CD14-positive monocyte (primary cell): Measurements from ENCODE around the gene MGAT5. TPM values are rescaled to one million over a fixed set of nuclear protein-coding genes. Genes with fewer than 3 reads are reported as not detected.

Source experiments
- DNase-seq, 3 donors: peaks; one replicate each; pipeline ENCODE4 v3.0.0-alpha.2; 2011 to 2022
- H2AFZ ChIP-seq: 2 replicates; pipeline ENCODE4 v1.6.0; 2012; ENCODE audit warnings: mild to moderate bottlenecking, low read depth, low read length, inconsistent platforms; ENCODE audit not compliant: insufficient read depth, poor library complexity, severe bottlenecking
- H3K27ac ChIP-seq, 2 donors: 1 replicate in 1 of 2; 2 replicates in 1 of 2; pipeline ENCODE4 v1.5.1; 2012 to 2013; ENCODE audit warnings: low read length in 2 of 2, control low read depth in 1 of 2, inconsistent platforms in 1 of 2, low read depth in 1 of 2, mild to moderate bottlenecking in 1 of 2
- H3K27me3 ChIP-seq, 2 donors: one replicate each; pipeline versions ENCODE4 v1.6.0 to v1.6.1; 2011 to 2013; ENCODE audit warnings: low read length in 2 of 2; ENCODE audit not compliant: control insufficient read depth in 2 of 2, insufficient read depth in 2 of 2
- H3K36me3 ChIP-seq, 2 donors: replicated peaks in 1 of 2; 1 replicate in 1 of 2; 2 replicates in 1 of 2; pipeline versions ENCODE4 v1.5.1 to v1.6.1; 2012 to 2013; ENCODE audit warnings: low read length in 2 of 2, control low read depth in 1 of 2, inconsistent platforms in 1 of 2, mild to moderate bottlenecking in 1 of 2; ENCODE audit not compliant: insufficient read depth in 2 of 2, control insufficient read depth in 1 of 2
- H3K4me1 ChIP-seq, 2 donors: 1 replicate in 1 of 2; 2 replicates in 1 of 2; pipeline versions ENCODE4 v1.5.1 to v1.6.1; 2012 to 2013; ENCODE audit warnings: low read length in 2 of 2, control low read depth in 1 of 2, inconsistent platforms in 1 of 2, mild to moderate bottlenecking in 1 of 2, moderate library complexity in 1 of 2; ENCODE audit not compliant: insufficient read depth in 2 of 2, control insufficient read depth in 1 of 2
- H3K4me2 ChIP-seq: replicated peaks from 2 replicates; pipeline ENCODE3; 2012; ENCODE audit warnings: low read length, moderate library complexity, mild to moderate bottlenecking; ENCODE audit not compliant: poor library complexity, severe bottlenecking; ENCODE audit errors: extremely low read depth
- H3K4me3 ChIP-seq, 3 experiments: fragments of 200-600 bp in 1 of 3; sonication (generic) in 1 of 3; replicated peaks in 1 of 3; 1 replicate in 2 of 3; 2 replicates in 1 of 3; pipeline ENCODE4 v1.5.1; 2011 to 2013; ENCODE audit warnings: low read length in 3 of 3, mild to moderate bottlenecking in 3 of 3, control low read depth in 2 of 3, low read depth in 2 of 3, inconsistent platforms in 1 of 3, moderate library complexity in 1 of 3
- H3K79me2 ChIP-seq: 2 replicates; pipeline ENCODE4 v1.6.0; 2012; ENCODE audit warnings: mild to moderate bottlenecking, control low read depth, inconsistent platforms, low read length, moderate library complexity; ENCODE audit not compliant: insufficient read depth
- H3K9ac ChIP-seq: 2 replicates; pipeline ENCODE4 v1.6.0; 2017; ENCODE audit warnings: low read length, mild to moderate bottlenecking; ENCODE audit not compliant: insufficient read depth, poor library complexity, severe bottlenecking
- H3K9me3 ChIP-seq, 2 donors: replicated peaks in 1 of 2; 1 replicate in 1 of 2; 2 replicates in 1 of 2; pipeline versions ENCODE4 v1.5.1 to v1.6.1; 2012 to 2013; ENCODE audit warnings: low read length in 2 of 2, control low read depth in 1 of 2; ENCODE audit not compliant: control insufficient read depth in 1 of 2, insufficient read depth in 1 of 2
- H4K20me1 ChIP-seq: 2 replicates; pipeline ENCODE4 v1.6.0; 2012; ENCODE audit warnings: mild to moderate bottlenecking, low read length, control low read depth, moderate library complexity; ENCODE audit not compliant: insufficient read depth
- H3K27ac Mint-ChIP-seq, 7 donors: one replicate each; pipeline ENCODE4 v1.8.0; 2020; ENCODE audit warnings: mild to moderate bottlenecking in 7 of 7, mixed read lengths in 7 of 7, moderate library complexity in 6 of 7, inconsistent platforms in 2 of 7
- H3K27me3 Mint-ChIP-seq, 3 donors: one replicate each; pipeline ENCODE4 v1.8.0; 2021 to 2022; ENCODE audit warnings: low read depth in 3 of 3, mild to moderate bottlenecking in 3 of 3, mixed read lengths in 3 of 3, moderate library complexity in 3 of 3, inconsistent platforms in 1 of 3
- H3K36me3 Mint-ChIP-seq, 2 donors: one replicate each; pipeline ENCODE4 v1.8.0; 2020; ENCODE audit warnings: mixed read lengths in 2 of 2, inconsistent platforms in 1 of 2, mild to moderate bottlenecking in 1 of 2
- H3K4me1 Mint-ChIP-seq: one replicate; pipeline ENCODE4 v1.8.0; 2020; ENCODE audit warnings: mild to moderate bottlenecking, mixed read lengths
- H3K4me3 Mint-ChIP-seq, 2 donors: one replicate each; pipeline ENCODE4 v1.8.0; 2020; ENCODE audit warnings: mild to moderate bottlenecking in 2 of 2, mixed read lengths in 2 of 2, moderate library complexity in 1 of 2
- H3K9me3 Mint-ChIP-seq, 7 donors: one replicate each; pipeline ENCODE4 v1.8.0; 2020 to 2022; ENCODE audit warnings: mixed read lengths in 7 of 7, mild to moderate bottlenecking in 6 of 7, moderate library complexity in 6 of 7, inconsistent platforms in 2 of 7
- WGBS: methylation state at CpG from one replicate; pipeline ENCODE4 v1.1.5; 2013; ENCODE audit warnings: missing lambda C conversion rate; ENCODE audit not compliant: insufficient coverage; 5-methylcytosine and 5-hydroxymethylcytosine counted together
- intact Hi-C, 2 donors: fragments of 100-400 bp; cut with micrococcal nuclease; formaldehyde crosslinking; loops; one replicate each; pipeline versions ENCODE4 v1.15.0 to v1.15.1; 2023
- polyA plus RNA-seq, 3 donors: library from polyadenylated mRNA; depleted of rRNA in 1 of 3; unstranded in 2 of 3; stranded (reverse) in 1 of 3; fragments of 300-500 nt in 2 of 3; fragments of >200 nt in 1 of 3; fragmentation: Illumina TruSeq in 2 of 3; gene quantifications; 1 replicate in 2 of 3; 2 replicates in 1 of 3; pipeline ENCODE4 v1.2.3, GENCODE V29; 2012 to 2021
- TF ChIP-seq, protein P1 (sequence below): fragments of 200-600 bp; IDR thresholded peaks from one replicate; pipeline ENCODE4 v1.8.0; 2022; ENCODE audit warnings: antibody characterized with exemption, mild to moderate bottlenecking

MGAT5 gene
- polyA plus RNA-seq, 3 donors: 1.9 to 6.6 (median 2.4) TPM

DNA sequence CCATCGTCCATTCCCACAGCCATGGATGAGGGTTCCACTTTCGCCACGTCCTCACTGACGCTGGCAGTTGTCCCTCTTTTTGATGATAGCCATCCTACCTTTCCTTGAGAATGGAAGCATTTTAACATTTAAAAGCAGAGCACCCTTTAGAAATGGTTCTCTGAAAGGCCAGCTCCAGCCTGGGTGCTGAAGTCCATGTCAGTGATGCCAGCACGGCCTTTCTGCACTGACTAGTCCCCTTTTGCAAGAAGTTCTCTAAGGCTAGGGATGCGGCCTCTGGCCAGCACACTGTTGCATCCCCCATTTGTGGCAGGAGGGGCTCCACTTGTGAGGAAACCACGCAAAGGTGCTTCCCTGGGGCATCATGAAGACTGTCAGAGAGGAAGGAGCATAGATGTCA lies 203.5 kb downstream of the MGAT5 start:
- H3K27ac Mint-ChIP-seq: no peak overlapping the region
- no peak overlapping the region for H3K27ac ChIP-seq
- H3K27me3 Mint-ChIP-seq: peaks cover 0 to 1% (median 1%) of the 10 kb centered on the region in 3 donors
- 92% methylated on average over 7 of the region's 7 CpGs for WGBS
- intact Hi-C loops: no loop called here
- no peaks in the 10 kb centered on the region for H3K4me1 ChIP-seq
- H3K4me2 ChIP-seq: no peak overlapping the region
- H3K36me3 Mint-ChIP-seq: peaks cover 8 to 10% of the 10 kb centered on the region in 2 donors
- H3K9ac ChIP-seq: no peak overlapping the region
- H3K4me3 ChIP-seq: no peak overlapping the region
- H2AFZ ChIP-seq: no peak overlapping the region
- H3K27me3 ChIP-seq: no peaks in the 10 kb centered on the region
- peaks cover 2 to 7% of the 10 kb centered on the region in 2 donors for H3K36me3 ChIP-seq
- no peaks in the 10 kb centered on the region for H3K9me3 Mint-ChIP-seq
- TF ChIP-seq, protein P1, sequence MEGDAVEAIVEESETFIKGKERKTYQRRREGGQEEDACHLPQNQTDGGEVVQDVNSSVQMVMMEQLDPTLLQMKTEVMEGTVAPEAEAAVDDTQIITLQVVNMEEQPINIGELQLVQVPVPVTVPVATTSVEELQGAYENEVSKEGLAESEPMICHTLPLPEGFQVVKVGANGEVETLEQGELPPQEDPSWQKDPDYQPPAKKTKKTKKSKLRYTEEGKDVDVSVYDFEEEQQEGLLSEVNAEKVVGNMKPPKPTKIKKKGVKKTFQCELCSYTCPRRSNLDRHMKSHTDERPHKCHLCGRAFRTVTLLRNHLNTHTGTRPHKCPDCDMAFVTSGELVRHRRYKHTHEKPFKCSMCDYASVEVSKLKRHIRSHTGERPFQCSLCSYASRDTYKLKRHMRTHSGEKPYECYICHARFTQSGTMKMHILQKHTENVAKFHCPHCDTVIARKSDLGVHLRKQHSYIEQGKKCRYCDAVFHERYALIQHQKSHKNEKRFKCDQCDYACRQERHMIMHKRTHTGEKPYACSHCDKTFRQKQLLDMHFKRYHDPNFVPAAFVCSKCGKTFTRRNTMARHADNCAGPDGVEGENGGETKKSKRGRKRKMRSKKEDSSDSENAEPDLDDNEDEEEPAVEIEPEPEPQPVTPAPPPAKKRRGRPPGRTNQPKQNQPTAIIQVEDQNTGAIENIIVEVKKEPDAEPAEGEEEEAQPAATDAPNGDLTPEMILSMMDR: no peak
- no peak overlapping the region for H3K4me3 Mint-ChIP-seq
- H3K4me1 Mint-ChIP-seq: peaks cover 6% of the 10 kb centered on the region
- no peaks in the 10 kb centered on the region for H3K9me3 ChIP-seq
- no peaks in the 10 kb centered on the region for H3K79me2 ChIP-seq
- DNase-seq: no peak
- H4K20me1 ChIP-seq: no peaks in the 10 kb centered on the region

- peaks cover 0 to 1% (median 1%) of the 10 kb centered on the region in 3 donors for H3K27me3 Mint-ChIP-seq
- intact Hi-C loops: no loop called here
- H3K36me3 Mint-ChIP-seq: peaks cover 8 to 10% of the 10 kb centered on the region in 2 donors
- Histone ChIP-seq H3K27me3 (no peaks in the 10 kb centered on the region), H4K20me1 (no peaks in the 10 kb centered on the region), H3K9me3 (no peaks in the 10 kb centered on the region), H3K27ac (no peak overlapping the region), H3K4me2 (no peak overlapping the region), H3K79me2 (no peaks in the 10 kb centered on the region), H3K4me3 (no peak overlapping the region), H3K36me3 (peaks cover 0 to 7% of the 10 kb centered on the region in 2 donors), H2AFZ (no peak overlapping the region), H3K4me1 (no peaks in the 10 kb centered on the region), H3K9ac (no peak overlapping the region)
- no peak overlapping the region for H3K27ac Mint-ChIP-seq
- H3K4me1 Mint-ChIP-seq: peaks cover 6% of the 10 kb centered on the region
- no peaks in the 10 kb centered on the region for H3K9me3 Mint-ChIP-seq
- H3K4me3 Mint-ChIP-seq: no peak overlapping the region
- WGBS: 76% methylated on average over 10 of the region's 18 CpGs
- TF ChIP-seq, protein P1: no peak
- DNase-seq: no peak
Measured at GRCh38 chr2:134457765-134458472, 204.0 kb downstream of the MGAT5 start.
